Epidermal melanocyte (primary cell): ENCODE results near the gene AP3S1.

Experiments used
- DNase-seq: peaks from one replicate; pipeline ENCODE4 v3.0.0; 2011; ENCODE audit warnings: low spot score; ENCODE audit not compliant: insufficient read length

Gene AP3S1

DNA sequence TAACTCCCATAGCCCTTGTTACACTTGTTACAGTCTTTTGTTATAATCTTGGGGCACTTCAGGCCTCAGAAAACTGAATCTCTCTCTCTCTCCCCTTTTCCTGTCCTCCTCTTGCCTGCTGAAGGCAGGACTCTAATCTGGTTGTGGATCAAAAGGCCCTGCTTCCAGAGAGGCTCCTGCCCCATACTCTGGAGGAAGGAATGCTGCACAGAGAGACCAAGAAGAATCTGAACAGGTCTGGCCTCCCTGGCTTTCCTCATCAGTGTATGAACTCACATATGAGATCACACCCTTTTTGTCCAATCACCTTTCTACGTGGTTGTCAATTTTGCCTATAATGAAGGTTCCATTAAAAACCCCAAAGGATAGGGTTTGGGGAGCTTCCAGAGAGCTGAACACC lies 94.3 kb downstream of the AP3S1 start:
- no peak for DNase-seq

GRCh38 chr5:115939059-115939458 lies 97.3 kb downstream of the AP3S1 start:
- no peak for DNase-seq

GRCh38 chr5:115940080-115940810 lies 98.5 kb downstream of the AP3S1 start:
- no peak for DNase-seq

DNA sequence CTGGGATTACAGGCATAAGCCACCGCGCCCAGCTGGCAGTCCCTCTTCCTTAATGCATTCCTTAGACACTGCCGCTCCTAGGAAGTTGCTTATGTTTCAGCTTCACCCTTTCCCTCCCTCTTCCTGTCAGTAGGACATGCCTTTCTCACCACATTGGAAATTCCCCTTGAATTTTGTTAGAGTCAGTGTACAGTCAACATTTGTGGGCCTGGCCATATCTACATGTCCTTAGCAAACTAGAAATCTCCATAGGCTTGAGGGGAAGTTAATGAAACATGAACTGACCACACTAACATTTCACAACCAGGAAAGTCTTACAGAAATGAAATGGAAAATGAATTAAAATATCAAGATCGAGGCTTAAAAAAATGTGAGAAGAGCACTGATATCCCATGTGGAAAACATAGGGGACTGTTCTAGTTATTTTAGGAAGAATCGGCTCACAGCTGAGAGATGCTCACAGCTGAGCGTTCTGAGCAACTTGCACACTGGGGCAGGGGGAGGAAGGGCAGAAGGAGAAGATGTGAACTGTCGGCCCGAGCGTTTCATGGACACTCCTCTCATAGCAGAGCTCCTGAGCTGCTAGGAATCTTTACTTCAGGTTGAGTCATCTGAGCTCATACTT lies 99.4 kb downstream of the AP3S1 start:
- DNase-seq: no peak

DNA sequence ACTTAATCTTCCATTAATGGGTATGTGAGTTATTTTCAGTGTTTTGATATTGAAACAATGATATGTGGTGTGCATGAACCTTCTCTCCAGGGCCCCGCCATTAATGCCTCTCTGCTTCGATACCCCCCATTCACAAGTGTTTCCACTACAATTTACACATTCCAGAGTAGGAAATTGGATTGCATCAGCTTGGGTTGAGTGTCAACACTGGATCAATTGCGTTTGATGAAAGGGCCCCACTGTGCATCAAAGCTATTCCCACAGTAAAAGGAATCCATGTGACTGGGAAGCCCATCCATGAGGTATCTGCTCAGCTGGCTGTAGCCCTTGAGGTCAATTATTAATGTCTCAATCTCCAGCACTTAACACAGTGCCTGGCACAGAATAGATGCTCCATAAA lies 102.8 kb downstream of the AP3S1 start:
- DNase-seq: no peak

DNA sequence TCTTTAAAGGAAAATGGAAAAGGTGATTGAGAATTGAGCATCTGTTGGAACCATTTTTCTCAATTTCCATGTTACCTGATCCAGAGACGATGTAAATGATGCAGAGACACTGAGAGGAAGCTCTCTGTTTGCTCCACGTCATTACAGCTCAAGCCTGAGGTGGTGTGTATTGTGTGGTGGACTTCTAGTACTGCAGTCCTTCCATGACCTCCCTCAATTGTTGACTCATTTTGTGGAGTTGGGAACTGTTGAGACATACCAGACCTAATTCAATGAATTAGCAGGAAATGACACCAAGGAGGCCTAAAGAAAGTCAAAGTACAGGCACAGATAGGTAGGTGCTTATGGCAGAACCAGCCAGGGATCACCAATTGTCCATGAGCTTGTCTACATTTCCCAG lies 104.9 kb downstream of the AP3S1 start:
- no peak for DNase-seq

GRCh38 chr5:115947260-115947659 lies 105.5 kb downstream of the AP3S1 start:
- no peak for DNase-seq

DNA sequence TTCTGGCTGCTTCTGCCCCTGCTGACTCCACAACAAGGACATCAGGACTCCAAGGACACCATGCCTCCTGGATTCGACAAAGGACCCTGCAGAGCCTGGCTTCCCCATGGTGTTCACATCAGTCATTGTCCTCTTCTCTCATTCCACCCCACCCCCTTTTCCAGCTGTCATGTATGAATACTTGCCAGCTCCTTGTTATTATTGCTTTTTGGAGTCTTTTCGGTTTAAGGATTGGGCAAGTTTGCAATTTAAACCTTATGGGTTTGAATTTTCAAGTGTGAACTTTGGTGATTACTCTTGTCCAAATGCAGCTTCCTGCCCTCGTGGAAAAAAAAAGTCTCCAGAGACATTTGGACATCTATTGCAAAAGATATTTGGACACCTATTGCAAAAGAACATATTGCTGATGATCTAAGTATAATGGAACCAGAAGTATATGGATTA lies 106.4 kb downstream of the AP3S1 start:
- DNase-seq: no peak

DNA sequence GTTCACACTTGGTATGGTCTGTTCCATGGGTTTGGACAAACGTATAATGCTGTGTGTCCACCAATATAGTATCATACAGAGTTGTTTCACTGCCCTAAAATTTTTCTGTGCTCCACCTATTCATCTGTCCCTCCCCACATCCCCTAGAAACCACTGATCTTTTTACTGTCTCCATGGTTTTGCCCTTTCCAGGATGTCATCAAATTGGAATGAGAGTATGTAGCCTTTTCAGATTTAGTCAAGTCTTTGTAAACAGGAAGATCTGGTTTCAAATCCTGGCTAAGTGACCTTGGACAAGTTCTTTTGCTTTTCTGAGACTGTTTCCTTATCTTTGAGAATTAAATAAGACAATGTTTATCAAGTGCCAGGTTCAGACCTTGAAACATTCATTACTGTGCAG lies 107.4 kb downstream of the AP3S1 start:
- no peak for DNase-seq

DNA sequence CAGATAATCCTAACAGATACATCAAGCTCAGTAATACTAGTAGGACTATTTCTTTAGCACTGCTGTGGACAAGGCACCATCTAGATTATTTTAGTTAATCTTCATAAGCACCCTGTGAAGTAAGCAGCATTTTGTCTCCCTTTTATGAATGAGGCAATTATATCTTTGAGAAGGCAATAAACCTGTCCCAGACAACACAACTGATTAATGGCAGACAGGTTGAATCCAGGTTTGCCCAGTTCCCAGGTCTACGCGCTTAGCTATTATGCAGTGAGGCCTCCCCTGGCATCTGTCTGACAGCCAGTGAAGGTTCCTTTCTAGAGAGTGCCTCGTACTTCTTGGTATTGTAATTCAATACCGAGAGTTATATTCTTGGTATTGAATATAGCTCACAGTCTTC lies 110.9 kb downstream of the AP3S1 start:
- DNase-seq: no peak

DNA sequence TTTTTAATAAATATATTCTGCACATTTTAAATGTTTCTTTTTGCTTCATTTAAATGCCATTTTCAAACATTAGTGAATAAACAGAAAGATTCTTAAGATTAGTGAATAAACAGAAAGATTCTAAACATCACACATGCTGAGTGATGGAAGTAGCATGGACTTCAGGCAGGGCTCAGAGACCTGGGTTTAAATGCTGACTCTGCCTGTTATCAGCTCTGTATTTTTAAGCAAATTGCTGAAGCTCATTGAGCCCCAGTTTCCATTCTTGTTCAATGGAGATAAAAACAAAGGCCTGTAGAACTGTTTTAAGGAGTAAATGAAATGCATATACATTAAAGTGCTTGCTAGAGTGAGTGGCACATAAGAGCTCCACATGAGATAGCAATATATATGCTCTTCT lies 112.4 kb downstream of the AP3S1 start:
- DNase-seq: no peak

DNA sequence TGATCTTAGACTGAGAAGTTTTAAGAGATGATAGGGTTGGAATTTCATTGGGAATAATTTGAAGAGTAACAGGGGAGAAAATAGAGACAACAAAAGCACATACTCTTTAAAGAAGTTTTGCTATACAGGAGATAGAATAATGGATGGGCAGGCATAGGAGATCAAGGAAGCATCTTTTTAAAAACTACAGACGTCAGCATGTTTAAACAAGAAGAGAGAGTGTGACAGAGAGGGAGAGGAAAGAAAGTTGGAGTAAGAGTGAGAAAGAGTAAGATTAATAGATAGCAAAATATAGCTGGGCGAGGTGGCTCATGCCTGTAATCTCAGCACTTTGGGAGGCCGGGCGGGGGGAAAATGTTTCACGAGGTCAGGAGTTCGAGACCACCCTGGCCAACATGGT lies 115.2 kb downstream of the AP3S1 start:
- DNase-seq: no peak

DNA sequence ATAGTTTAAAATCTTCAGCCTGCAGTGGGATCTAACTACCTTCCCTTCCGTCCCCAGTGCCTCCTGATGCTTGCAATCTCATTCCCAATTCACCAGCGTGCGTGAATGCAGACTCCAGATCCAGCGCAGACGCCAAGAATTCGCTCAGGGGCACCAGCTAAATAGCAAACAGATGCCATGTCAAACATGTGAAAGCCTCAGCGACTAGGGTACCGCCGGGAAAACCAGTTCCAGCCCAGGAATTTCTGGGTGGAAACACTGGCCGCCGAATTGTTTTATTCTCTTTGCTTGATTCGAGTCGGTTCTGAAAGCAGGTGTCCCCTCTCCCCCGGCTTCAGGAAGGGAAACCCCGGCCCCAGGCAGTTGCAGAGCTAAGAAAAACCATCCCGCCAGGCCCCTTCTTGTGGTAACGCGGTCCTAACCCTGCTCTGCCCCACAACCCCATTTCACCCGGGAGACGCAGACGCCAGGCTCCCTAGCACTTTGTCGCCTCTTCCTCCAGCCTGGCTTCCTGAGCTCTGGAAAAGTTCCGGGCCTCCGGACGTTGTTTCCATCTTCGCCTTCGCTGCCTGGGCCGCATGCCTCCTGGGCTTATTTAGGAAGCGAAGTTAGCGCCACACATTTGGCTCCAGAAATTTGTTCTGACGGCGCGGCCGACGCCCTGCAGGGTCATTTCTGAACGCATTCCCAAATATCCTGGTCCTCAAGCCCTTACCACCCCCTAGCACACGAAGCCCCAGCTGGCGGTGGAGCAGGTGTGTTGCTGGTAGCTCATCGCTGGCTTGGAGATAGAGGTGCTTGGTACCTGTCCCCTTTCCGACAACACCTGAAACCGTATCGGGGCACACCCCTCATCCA lies 119.9 kb downstream of the AP3S1 start:
- DNase-seq: peak; percentile 49

DNA sequence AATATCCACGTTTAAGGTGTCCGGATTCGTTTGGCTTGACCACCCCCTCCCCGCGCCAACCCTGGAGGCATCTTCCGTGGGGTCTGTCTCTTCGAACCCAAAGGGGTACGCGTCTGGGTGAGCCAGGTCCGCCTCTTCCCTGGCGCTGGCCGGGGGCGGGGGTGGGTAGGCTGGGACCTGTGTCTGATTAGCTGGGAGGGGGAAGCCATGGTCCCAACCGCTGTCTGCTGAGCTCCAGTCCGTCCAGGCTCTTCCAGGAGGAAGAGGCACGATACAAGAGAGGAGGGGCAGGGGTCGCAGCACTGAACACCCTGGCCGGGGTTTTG lies 120.5 kb downstream of the AP3S1 start, which contains the start of gene LVRN:
Gene LVRN, plus strand, starts transcription at position 237 of the 326 bp plus-strand sequence. CDS start 143 bp downstream, outside the sequence.
- no peak for DNase-seq

- DNase-seq: no peak
Observed at GRCh38 chr5:115962565-115963402, 121.0 kb downstream of the AP3S1 start.

- no peak for DNase-seq
Observed at GRCh38 chr5:115963566-115963965, 121.8 kb downstream of the AP3S1 start.
